LNCAP (cell line): ENCODE results near the gene VWA5B2.
A peak's percentile ranks its signal among the peaks of the same experiment; 100 is the strongest.

Experiments
- TF ChIP-seq, protein P1 (sequence below): fragments of 450-650 bp; IDR thresholded peaks from 2 replicates; pipeline ENCODE4 v1.5.1; 2017; ENCODE audit warnings: mild to moderate bottlenecking

VWA5B2 gene

DNA sequence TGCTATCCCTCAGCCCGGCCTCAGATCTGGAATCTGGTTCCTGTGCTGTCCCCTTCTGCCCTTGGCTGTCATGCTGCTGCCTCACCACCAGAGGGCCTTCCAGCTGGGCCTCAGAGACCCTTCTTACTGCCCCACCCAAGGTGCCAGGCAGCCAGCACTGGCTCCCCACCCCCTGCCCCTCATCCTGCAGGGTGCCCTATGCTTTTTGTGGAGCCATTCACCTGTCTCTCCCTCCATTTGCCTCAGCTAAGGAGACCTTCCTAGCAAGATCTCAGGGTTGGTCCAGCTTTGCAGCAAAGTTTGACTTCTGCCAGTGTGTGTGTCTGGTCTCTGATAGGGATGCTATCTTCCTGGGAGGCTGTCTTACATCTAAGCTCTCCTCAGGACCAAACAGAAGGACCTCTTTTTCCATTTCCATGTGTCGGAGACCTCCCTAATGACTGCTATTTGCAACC is 1.9 kb upstream of the VWA5B2 start:
- TF ChIP-seq, protein P1, sequence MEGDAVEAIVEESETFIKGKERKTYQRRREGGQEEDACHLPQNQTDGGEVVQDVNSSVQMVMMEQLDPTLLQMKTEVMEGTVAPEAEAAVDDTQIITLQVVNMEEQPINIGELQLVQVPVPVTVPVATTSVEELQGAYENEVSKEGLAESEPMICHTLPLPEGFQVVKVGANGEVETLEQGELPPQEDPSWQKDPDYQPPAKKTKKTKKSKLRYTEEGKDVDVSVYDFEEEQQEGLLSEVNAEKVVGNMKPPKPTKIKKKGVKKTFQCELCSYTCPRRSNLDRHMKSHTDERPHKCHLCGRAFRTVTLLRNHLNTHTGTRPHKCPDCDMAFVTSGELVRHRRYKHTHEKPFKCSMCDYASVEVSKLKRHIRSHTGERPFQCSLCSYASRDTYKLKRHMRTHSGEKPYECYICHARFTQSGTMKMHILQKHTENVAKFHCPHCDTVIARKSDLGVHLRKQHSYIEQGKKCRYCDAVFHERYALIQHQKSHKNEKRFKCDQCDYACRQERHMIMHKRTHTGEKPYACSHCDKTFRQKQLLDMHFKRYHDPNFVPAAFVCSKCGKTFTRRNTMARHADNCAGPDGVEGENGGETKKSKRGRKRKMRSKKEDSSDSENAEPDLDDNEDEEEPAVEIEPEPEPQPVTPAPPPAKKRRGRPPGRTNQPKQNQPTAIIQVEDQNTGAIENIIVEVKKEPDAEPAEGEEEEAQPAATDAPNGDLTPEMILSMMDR: peak; percentile 92

DNA sequence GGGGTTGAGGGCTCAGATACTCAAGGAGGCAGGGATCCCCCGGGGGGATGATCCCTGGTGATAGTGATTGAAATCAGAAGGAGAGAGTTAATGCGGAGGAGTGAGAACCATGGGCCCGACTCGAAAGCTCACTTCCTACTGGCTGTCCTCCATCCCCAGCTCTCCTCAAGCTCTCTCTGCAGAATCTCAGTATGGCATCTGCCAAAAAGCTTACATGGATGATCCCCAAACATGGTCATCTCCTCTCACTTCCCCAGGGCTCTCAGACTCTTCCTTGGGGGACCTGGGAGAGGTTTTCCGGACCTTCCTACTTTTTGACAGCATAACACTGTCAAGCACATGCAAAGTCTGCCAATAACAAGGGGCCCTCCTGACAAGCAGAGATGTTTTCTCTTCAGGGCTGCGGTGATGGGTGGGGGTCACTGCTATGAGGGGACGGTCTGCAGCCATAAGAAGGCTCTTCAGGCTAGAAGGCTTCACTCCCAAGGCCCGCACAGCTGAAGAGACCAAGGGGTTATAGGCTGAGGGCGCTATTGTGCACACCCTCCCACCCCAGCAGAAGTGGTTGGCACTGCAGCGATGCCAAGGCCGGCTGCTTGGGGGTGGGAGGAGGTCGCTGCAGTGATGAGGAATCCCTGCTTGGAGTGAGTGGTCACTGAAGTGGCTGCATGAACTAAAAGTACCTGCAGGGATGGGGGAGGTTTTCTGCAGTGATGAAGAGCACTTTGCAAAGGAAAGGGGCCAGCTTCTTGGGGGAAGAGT is 828 bp upstream of the VWA5B2 start:
- TF ChIP-seq, protein P1: no peak

DNA sequence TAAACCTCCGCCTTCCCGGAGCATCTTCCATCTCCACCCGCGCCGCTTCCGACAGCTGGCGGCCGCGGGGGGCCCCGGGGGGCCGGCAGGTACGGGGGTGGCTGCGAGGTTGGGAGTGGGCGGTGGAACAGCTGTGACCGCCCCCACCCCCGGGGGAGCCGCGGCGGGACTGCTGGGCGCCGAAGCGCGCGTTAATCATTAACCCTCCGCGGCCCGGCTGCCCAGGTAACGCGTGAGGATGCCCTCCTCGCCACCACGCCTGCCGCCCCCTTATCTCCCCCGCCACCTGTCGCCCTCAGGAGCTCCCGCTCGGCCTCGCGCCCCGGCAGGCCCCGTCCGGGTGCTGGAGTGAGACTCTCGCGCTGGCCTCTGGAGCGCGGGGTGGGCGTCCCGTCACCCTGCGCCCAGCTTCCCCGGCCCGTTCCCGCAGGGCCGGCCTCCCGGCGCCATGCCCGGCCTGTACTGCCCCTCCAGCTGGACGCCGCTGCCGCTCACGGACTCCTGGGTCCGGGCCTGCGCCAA is 757 bp downstream of the VWA5B2 start:
- TF ChIP-seq, protein P1: no peak

DNA sequence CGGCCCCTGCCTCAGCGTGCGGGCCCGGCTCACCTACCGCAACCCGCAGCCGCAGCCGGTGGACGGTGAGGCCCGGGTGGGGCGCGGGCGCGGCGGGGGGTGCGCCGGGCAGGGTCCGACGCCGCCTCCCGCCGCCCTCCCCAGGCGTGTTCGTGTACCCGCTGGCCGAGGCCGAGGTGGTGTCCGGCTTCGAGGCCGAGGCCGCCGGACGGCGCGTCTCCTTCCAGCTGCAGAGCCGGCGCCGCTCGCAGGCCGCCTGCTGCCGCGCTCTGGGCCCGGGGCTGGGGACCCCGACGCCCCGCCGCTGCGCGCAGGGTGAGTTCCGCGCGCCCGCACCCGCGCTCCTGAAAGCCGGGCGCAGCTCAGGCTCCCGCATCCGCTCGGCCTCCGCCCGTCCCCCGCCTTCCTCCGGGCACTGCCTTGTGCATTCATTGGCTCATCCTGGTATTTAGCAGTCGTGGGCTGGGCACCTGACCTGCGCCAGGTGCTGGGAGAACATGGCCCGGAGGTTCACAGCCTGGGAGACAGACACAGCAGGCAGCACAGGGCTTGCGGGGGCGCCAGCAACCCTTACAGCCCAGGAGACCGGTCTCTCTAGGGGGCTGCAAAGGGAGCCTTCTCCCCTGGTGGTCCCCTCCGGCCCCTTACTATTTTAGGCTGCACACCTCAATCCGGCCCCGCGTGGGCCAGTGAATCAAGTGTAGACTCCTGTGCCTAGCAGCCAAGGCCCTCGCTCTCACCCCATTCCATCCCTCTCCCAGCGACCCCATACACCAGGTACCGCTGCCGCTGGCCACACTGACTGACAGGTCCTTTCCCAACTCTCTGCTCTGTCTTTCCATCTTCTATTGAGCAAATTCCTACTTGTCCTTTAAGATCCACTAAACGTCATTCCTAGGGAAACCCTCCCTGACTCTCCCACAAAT is 1.5 kb downstream of the VWA5B2 start:
- TF ChIP-seq, protein P1: no peak

DNA sequence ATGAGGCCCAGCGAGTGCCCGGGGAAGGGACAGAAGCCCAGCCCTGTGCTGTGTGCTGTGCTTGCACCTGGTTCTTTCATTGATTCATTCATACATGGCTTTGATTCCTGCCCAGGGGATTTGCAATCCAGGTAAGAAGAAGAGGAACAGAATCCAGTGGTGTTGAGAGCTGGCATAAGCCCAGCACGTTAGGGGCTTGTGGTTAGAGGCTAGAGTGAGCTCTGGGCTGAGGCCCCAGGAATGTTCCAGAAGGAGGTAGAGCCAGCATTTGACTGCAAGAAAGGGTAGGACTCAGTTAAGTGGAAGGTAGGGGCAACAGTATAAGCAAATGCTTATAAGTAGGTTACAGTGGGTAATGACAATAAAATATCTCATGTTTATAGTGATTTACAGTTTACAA is 2.3 kb downstream of the VWA5B2 start:
- TF ChIP-seq, protein P1: no peak

- TF ChIP-seq, protein P1: no peak
Observed at GRCh38 chr3:184233127-184233843, 3.9 kb downstream of the VWA5B2 start.

DNA sequence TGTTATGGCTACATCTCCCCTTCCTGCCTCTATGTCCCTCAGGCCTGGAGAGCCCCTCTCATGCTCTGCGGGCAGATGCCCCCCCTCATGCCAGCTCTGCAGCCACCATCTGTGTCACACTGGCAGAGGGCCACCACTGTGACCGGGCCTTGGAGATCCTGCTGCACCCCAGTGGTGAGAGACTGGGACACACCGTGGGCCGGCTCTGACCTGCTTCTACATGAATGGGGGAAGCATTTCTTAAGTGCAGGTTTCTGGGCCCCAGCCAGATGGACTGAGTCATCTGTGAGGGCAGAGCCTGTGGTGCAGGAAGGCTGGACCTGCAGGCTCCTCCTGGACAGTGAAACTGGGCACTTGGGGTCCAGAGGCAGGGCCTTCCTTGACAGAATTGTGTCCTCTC is 4.8 kb downstream of the VWA5B2 start:
- TF ChIP-seq, protein P1: no peak
